GM18502 (cell line): ENCODE measurements around the gene VWF.
"Not testable (repeated sequence)": the region's sequence is repeated elsewhere in the genome, so short reads cannot be mapped to it uniquely, and the experiment has no call there.

Source experiments
- ATAC-seq: cut with Tn5 transposase; IDR thresholded peaks from one replicate; pipeline ENCODE4 v1.9.1; 2021; ENCODE audit warnings: mild to moderate bottlenecking; ENCODE audit not compliant: unreplicated experiment, poor library complexity

The VWF gene

GRCh38 chr12:6146509-6146908 is 22.0 kb upstream of the VWF start:
- ATAC-seq = no peak

GRCh38 chr12:6145564-6145963 is 21.1 kb upstream of the VWF start:
- ATAC-seq = no peak

- no peak for ATAC-seq
Measured at GRCh38 chr12:6143303-6143675, 18.8 kb upstream of the VWF start.

- ATAC-seq = not testable (repeated sequence)
Measured at GRCh38 chr12:6142368-6143302, 18.2 kb upstream of the VWF start.

- not testable (repeated sequence) for ATAC-seq
Measured at GRCh38 chr12:6141731-6142367, 17.4 kb upstream of the VWF start.

GRCh38 chr12:6140651-6141447 is 16.4 kb upstream of the VWF start:
- ATAC-seq = no peak

- ATAC-seq = no peak
Measured at GRCh38 chr12:6135071-6135470, 10.6 kb upstream of the VWF start.

GRCh38 chr12:6133642-6134041 is 9.2 kb upstream of the VWF start:
- ATAC-seq = no peak

- ATAC-seq = no peak
Measured at GRCh38 chr12:6132496-6132895, 8.0 kb upstream of the VWF start.

- ATAC-seq = no peak
Measured at GRCh38 chr12:6125310-6125608, 789 bp upstream of the VWF start.

GRCh38 chr12:6123258-6123657 is 1.2 kb downstream of the VWF start:
- no peak for ATAC-seq

- ATAC-seq = no peak
Measured at GRCh38 chr12:6122201-6122600, 2.3 kb downstream of the VWF start.

- no peak for ATAC-seq
Measured at GRCh38 chr12:6120796-6121473, 3.5 kb downstream of the VWF start.

- ATAC-seq = no peak
Measured at GRCh38 chr12:6118891-6119568, 5.4 kb downstream of the VWF start.

- ATAC-seq = no peak
Measured at GRCh38 chr12:6116471-6117021, 7.9 kb downstream of the VWF start.

- no peak for ATAC-seq
Measured at GRCh38 chr12:6115389-6115788, 9.1 kb downstream of the VWF start.

GRCh38 chr12:6114476-6114870 is 10.0 kb downstream of the VWF start:
- no peak for ATAC-seq

GRCh38 chr12:6113691-6114475 is 10.6 kb downstream of the VWF start:
- no peak for ATAC-seq

GRCh38 chr12:6112004-6112403 is 12.5 kb downstream of the VWF start:
- ATAC-seq = no peak
